Hepatocyte (in vitro differentiated cells): Measurements from ENCODE around the gene DYNC1LI2. TPM values are rescaled to one million over a fixed set of nuclear protein-coding genes. Genes with fewer than 3 reads are reported as not detected.

ENCODE experiments used
- DNase-seq: peaks from one replicate; pipeline ENCODE4 v3.0.0-alpha.2; 2016; ENCODE audit warnings: low spot score
- H2AFZ ChIP-seq: fragments of 200-600 bp; sonication (generic); 2 replicates; pipeline ENCODE4 v1.6.0; 2016; ENCODE audit warnings: antibody characterized with exemption, mild to moderate bottlenecking
- H3K27ac ChIP-seq: fragments of 200-600 bp; sonication (generic); 2 replicates; pipeline ENCODE4 v1.5.1; 2016; ENCODE audit warnings: mild to moderate bottlenecking
- H3K27me3 ChIP-seq: fragments of 200-600 bp; sonication (generic); 2 replicates; pipeline ENCODE4 v1.6.1; 2016
- H3K36me3 ChIP-seq: fragments of 200-600 bp; sonication (generic); replicated peaks from 2 replicates; pipeline ENCODE4 v1.5.1; 2016; ENCODE audit warnings: low read depth; ENCODE audit not compliant: insufficient read depth
- H3K4me1 ChIP-seq: fragments of 200-600 bp; sonication (generic); 2 replicates; pipeline ENCODE4 v1.5.1; 2016; ENCODE audit warnings: mild to moderate bottlenecking, moderate library complexity; ENCODE audit not compliant: insufficient read depth
- H3K4me2 ChIP-seq: fragments of 200-600 bp; sonication (generic); 2 replicates; pipeline ENCODE4 v1.6.0; 2016
- H3K4me3 ChIP-seq: fragments of 200-600 bp; sonication (generic); 2 replicates; pipeline ENCODE4 v1.5.1; 2016; ENCODE audit warnings: mild to moderate bottlenecking
- H3K79me2 ChIP-seq: fragments of 200-600 bp; sonication (generic); 2 replicates; pipeline ENCODE4 v1.6.0; 2017; ENCODE audit warnings: mild to moderate bottlenecking
- H3K9me2 ChIP-seq: fragments of 200-600 bp; sonication (generic); replicated peaks from 2 replicates; pipeline ENCODE4 v1.6.0; 2017; ENCODE audit warnings: mild to moderate bottlenecking; ENCODE audit not compliant: insufficient read depth
- H3K9me3 ChIP-seq: fragments of 200-600 bp; sonication (generic); 2 replicates; pipeline ENCODE4 v1.5.1; 2016; ENCODE audit warnings: low read depth, mild to moderate bottlenecking
- H4K20me1 ChIP-seq: fragments of 200-600 bp; sonication (generic); 2 replicates; pipeline ENCODE4 v1.6.0; 2016; ENCODE audit warnings: mild to moderate bottlenecking; ENCODE audit not compliant: insufficient read depth, poor library complexity, severe bottlenecking
- CTCF ChIP-seq: fragments of 200-600 bp; sonication (generic); IDR thresholded peaks from 2 replicates; pipeline ENCODE4 v1.5.1; 2016; ENCODE audit warnings: antibody characterized with exemption, mild to moderate bottlenecking; ENCODE audit not compliant: poor library complexity
- EZH2 ChIP-seq: fragments of 200-600 bp; sonication (generic); IDR thresholded peaks from 2 replicates; pipeline ENCODE4 v1.6.1; 2016; ENCODE audit warnings: antibody characterized with exemption, mild to moderate bottlenecking, borderline replicate concordance
- EZH2phosphoT487 ChIP-seq: fragments of 200-600 bp; sonication (generic); IDR thresholded peaks from one replicate; pipeline ENCODE4 v1.6.1; 2018; ENCODE audit warnings: antibody characterized with exemption, mild to moderate bottlenecking, low read depth, moderate library complexity; ENCODE audit not compliant: unreplicated experiment, severe bottlenecking
- WGBS: methylation state at CpG from one replicate; pipeline ENCODE4 v1.1.6; 2016; ENCODE audit warnings: low lambda C conversion rate; ENCODE audit errors: missing lambda C conversion rate; 5-methylcytosine and 5-hydroxymethylcytosine counted together
- polyA plus RNA-seq: library from polyadenylated mRNA; unstranded; fragments of >200 nt; fragmentation: Nextera tagmentation; extraction: Ambion mirVana; gene quantifications from 2 replicates; pipeline ENCODE4 v1.2.1, GENCODE V29; 2016
- total RNA-seq: library from RNA; depleted of rRNA; stranded (reverse); fragments of >200 nt; gene quantifications from 2 replicates; pipeline ENCODE4 v1.2.3, GENCODE V29; 2014

The DYNC1LI2 gene
- total and polyA plus RNA-seq, 2 experiments from 2014 or later, result 97.3 to 99.1 TPM

- H4K20me1 ChIP-seq, result peaks cover 39% of the 10 kb centered on the region
- peaks cover 17% of the 10 kb centered on the region for H3K4me1 ChIP-seq
- peak overlapping the region; percentile 48 for H3K4me2 ChIP-seq
- no peak for DNase-seq
- H3K27ac ChIP-seq, result peak overlapping the region; percentile 82
- WGBS, result 83% methylated on average over 10 of the region's 10 CpGs
- no peak overlapping the region for H3K4me3 ChIP-seq
- no peak overlapping the region for H2AFZ ChIP-seq
- no peaks in the 10 kb centered on the region for H3K9me2 ChIP-seq
- H3K27me3 ChIP-seq, result no peaks in the 10 kb centered on the region
- no peaks in the 10 kb centered on the region for H3K9me3 ChIP-seq
- peaks cover 92% of the 10 kb centered on the region for H3K79me2 ChIP-seq
- no peak for TF ChIP-seq CTCF
- TF ChIP-seq EZH2phosphoT487, result no peak
- no peaks in the 10 kb centered on the region for H3K36me3 ChIP-seq
Observed at GRCh38 chr16:66741950-66742808, 9.2 kb downstream of the DYNC1LI2 start.

GRCh38 chr16:66741169-66741900, 10.1 kb downstream of the DYNC1LI2 start:
- TF ChIP-seq CTCF (no peak), EZH2phosphoT487 (no peak), EZH2 (no peak)
- Histone ChIP-seq H3K27ac (peak overlapping the region; percentile 82), H3K4me3 (no peak overlapping the region), H3K4me2 (peak overlapping the region; percentile 48), H3K9me2 (no peaks in the 10 kb centered on the region), H3K79me2 (peaks cover 92% of the 10 kb centered on the region), H2AFZ (no peak overlapping the region), H3K9me3 (no peaks in the 10 kb centered on the region), H3K36me3 (no peaks in the 10 kb centered on the region), H3K4me1 (peaks cover 17% of the 10 kb centered on the region), H4K20me1 (peaks cover 34% of the 10 kb centered on the region), H3K27me3 (no peaks in the 10 kb centered on the region)
- DNase-seq, result peak; percentile 76
- WGBS, result 65% methylated on average over 10 of the region's 10 CpGs

- Histone ChIP-seq H3K27me3 (no peaks in the 10 kb centered on the region), H3K4me1 (peaks cover 17% of the 10 kb centered on the region), H3K4me2 (peak overlapping the region; percentile 15), H3K9me2 (no peaks in the 10 kb centered on the region), H3K79me2 (peaks cover 90% of the 10 kb centered on the region), H4K20me1 (peaks cover 33% of the 10 kb centered on the region), H3K27ac (peak overlapping the region; percentile 82), H3K4me3 (no peak overlapping the region), H3K36me3 (no peaks in the 10 kb centered on the region), H2AFZ (no peak overlapping the region), H3K9me3 (no peaks in the 10 kb centered on the region)
- no peak for TF ChIP-seq EZH2phosphoT487
- no peak for TF ChIP-seq CTCF
- no peak for TF ChIP-seq EZH2
- 79% methylated on average over 2 of the region's 2 CpGs for WGBS
- DNase-seq, result peak; percentile 50
Observed at GRCh38 chr16:66740533-66740932, 10.9 kb downstream of the DYNC1LI2 start.
